OCI-LY7 (cell line): Measurements from ENCODE around the gene EVI5.

Experiments
- EZH2phosphoT487 ChIP-seq: fragments of 200-600 bp; sonication (generic); IDR thresholded peaks from 2 replicates; pipeline ENCODE4 v1.6.1; 2018; ENCODE audit warnings: low read depth, borderline replicate concordance, mild to moderate bottlenecking, mixed run types, antibody characterized with exemption, low read length, moderate library complexity, mixed read lengths
- TF ChIP-seq, protein P1 (sequence below): fragments of 200-600 bp; sonication (generic); conservative IDR thresholded peaks from 2 replicates; pipeline ENCODE4 v1.5.1; 2014; ENCODE audit warnings: mild to moderate bottlenecking, antibody characterized with exemption, low read length, moderate library complexity, mixed read lengths

DNA sequence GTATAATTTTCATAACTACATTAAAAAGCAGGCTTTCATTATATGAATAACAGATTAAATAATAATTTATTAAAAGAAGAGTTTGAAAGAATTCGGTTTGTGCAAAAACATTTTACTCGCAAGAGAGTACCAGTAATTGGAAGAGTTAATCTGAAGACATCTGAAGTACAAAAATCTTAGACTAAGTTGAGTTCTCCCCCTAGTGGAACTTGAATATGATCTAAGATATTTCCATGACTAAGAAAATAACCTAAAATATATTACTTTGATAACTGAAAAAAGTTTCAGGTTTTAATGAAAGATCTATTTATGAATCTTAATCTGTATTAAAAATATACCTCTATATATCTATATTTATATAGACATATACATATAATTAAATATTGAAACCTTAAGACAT lies 185.7 kb downstream of the EVI5 start:
- TF ChIP-seq, protein P1, sequence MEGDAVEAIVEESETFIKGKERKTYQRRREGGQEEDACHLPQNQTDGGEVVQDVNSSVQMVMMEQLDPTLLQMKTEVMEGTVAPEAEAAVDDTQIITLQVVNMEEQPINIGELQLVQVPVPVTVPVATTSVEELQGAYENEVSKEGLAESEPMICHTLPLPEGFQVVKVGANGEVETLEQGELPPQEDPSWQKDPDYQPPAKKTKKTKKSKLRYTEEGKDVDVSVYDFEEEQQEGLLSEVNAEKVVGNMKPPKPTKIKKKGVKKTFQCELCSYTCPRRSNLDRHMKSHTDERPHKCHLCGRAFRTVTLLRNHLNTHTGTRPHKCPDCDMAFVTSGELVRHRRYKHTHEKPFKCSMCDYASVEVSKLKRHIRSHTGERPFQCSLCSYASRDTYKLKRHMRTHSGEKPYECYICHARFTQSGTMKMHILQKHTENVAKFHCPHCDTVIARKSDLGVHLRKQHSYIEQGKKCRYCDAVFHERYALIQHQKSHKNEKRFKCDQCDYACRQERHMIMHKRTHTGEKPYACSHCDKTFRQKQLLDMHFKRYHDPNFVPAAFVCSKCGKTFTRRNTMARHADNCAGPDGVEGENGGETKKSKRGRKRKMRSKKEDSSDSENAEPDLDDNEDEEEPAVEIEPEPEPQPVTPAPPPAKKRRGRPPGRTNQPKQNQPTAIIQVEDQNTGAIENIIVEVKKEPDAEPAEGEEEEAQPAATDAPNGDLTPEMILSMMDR, result peak; percentile 71
- TF ChIP-seq EZH2phosphoT487, result no peak
